ENCODE results near the gene MSMO1.
"Not testable (repeated sequence)": the region's sequence is repeated elsewhere in the genome, so short reads cannot be mapped to it uniquely, and the experiment has no call there.

DNA sequence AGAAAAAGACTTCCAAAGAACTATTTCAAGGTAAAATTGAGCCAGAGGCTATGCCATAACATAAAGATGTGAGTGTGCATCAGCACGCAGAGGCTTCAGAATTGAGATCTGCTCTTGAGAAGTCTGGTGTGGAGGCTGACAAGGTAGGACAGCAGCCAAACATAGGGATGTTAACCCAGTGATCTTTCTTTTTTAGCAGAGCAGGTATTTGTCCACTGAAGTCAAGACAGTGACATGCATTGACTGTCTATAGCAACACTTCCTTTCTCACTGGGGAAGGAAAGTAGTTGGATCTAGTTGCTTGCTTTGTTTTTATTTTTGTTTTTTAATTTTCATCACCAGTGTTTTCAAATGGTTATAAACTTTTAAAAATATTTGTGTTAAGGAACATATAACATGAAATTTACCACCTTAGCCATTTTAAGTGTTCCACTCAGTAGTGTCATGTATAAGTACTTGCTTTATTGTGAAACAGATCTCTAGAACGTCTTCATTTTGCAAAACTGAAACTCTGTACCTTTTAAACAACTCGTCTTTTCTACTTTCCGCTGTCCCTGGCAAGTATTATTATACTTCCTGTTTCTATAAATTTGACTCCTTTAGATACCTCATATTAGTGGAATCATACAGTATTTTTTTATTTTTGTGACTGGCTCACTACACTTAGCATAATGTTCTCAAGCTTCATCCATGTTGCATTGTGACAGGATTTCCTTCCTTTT is 40.7 kb upstream of the MSMO1 start:
- TF ChIP-seq, protein P1, sequence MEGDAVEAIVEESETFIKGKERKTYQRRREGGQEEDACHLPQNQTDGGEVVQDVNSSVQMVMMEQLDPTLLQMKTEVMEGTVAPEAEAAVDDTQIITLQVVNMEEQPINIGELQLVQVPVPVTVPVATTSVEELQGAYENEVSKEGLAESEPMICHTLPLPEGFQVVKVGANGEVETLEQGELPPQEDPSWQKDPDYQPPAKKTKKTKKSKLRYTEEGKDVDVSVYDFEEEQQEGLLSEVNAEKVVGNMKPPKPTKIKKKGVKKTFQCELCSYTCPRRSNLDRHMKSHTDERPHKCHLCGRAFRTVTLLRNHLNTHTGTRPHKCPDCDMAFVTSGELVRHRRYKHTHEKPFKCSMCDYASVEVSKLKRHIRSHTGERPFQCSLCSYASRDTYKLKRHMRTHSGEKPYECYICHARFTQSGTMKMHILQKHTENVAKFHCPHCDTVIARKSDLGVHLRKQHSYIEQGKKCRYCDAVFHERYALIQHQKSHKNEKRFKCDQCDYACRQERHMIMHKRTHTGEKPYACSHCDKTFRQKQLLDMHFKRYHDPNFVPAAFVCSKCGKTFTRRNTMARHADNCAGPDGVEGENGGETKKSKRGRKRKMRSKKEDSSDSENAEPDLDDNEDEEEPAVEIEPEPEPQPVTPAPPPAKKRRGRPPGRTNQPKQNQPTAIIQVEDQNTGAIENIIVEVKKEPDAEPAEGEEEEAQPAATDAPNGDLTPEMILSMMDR (IDR thresholded peaks at IDR 0.05), result not testable (repeated sequence)
- not testable (repeated sequence) for TF ChIP-seq EP300 (IDR thresholded peaks at IDR 0.05)

Data from tibial nerve (tissue), 4 donors.